Pancreas (tissue), 10 donors: ENCODE measurements around the gene MCF2L2. TPM values are rescaled to one million over a fixed set of nuclear protein-coding genes. Genes with fewer than 3 reads are reported as not detected.

Experiments used
- ATAC-seq, 4 donors: fragments of 200-7000 bp; cut with Tn5 transposase; one replicate each; pipeline versions ENCODE4 v1.8.0 to v1.9.1; 2020; ENCODE audit warnings: mild to moderate bottlenecking in 4 of 4, moderate library complexity in 4 of 4
- DNase-seq, 6 donors: peaks; one replicate each; pipeline ENCODE4 v3.0.0-alpha.2; 2020
- FAIRE-seq: peaks from 2 replicates; lab custom pipeline; 2012; peaks lifted over from hg19 to GRCh38; lab: Jason Lieb, UNC
- H3K27ac ChIP-seq, 4 donors: fragments of 200-600 bp; sonication (generic); 1 replicate in 3 of 4; 2 replicates in 1 of 4; pipeline versions ENCODE4 v1.5.0 to v1.8.0; 2020
- H3K27me3 ChIP-seq, 4 donors: fragments of 200-600 bp; one replicate each; pipeline ENCODE4 v1.8.0; 2021
- H3K36me3 ChIP-seq, 3 donors: fragments of 200-600 bp; sonication (generic) in 1 of 3; one replicate each; pipeline versions ENCODE4 v1.5.0 to v1.8.0; 2020 to 2021
- H3K4me1 ChIP-seq, 3 donors: fragments of 200-600 bp; one replicate each; pipeline ENCODE4 v1.8.0; 2021
- H3K4me3 ChIP-seq, 4 donors: fragments of 200-600 bp; sonication (generic) in 2 of 4; one replicate each; pipeline versions ENCODE4 v1.5.0 to v1.8.0; 2020 to 2021
- H3K9me3 ChIP-seq, 4 donors: fragments of 200-600 bp; one replicate each; pipeline ENCODE4 v1.8.0; 2021
- CTCF ChIP-seq, 4 donors: fragments of 200-600 bp; sonication (generic) in 3 of 4; IDR thresholded peaks; one replicate each; pipeline versions ENCODE4 v1.5.0 to v1.8.0; 2021; ENCODE audit warnings: antibody characterized with exemption in 4 of 4
- WGBS, 2 donors: extraction: QIAGEN DNeasy Blood & Tissue Kit; methylation state at CpG; one replicate each; pipeline ENCODE4 v1.1.7; 2013; 5-methylcytosine and 5-hydroxymethylcytosine counted together
- intact Hi-C, 3 donors: fragments of 100-400 bp; cut with DNase I; formaldehyde crosslinking; loops; one replicate each; pipeline versions ENCODE4 v1.11.1 to v1.14.2; 2022
- polyA plus RNA-seq, 2 donors: library from polyadenylated mRNA; stranded (reverse); fragments of 200-250 nt; gene quantifications; one replicate each; pipeline ENCODE4 v1.2.3, GENCODE V29; 2013
- total RNA-seq, 6 donors: library from RNA; stranded (reverse); fragmentation: NEBNext Ultra II Directional in 4 of 6; extraction: Animal tissue kit (Norgen Biotek cat#: 25700) in 4 of 6; gene quantifications; one replicate each; pipeline versions ENCODE4 v1.2.1 to v1.2.4, GENCODE V29; 2021 to 2023
- donor health status: healthy with polysubstance abuse.
- donor health status: DM: no; HTN: no; CAD: no; lungs with moderate emphysema.
- donor health status: DM: no; HTN: no; CAD: no.
- donor health status: control.
- donor health status: control.
- donor health status: Bipolar disorder and iron deficiency.
- donor health status: DM: yes; HTN: yes; CAD: no.
- donor health status: DM: no; HTN: no; CAD: no.
- donor health status: DM: no; HTN: no; CAD: no.
- donor health status: DM: yes; HTN: yes; CAD: no.

MCF2L2 gene
- total and polyA plus RNA-seq, 8 donors = 0.54 to 2.0 (median 0.97) TPM

DNA sequence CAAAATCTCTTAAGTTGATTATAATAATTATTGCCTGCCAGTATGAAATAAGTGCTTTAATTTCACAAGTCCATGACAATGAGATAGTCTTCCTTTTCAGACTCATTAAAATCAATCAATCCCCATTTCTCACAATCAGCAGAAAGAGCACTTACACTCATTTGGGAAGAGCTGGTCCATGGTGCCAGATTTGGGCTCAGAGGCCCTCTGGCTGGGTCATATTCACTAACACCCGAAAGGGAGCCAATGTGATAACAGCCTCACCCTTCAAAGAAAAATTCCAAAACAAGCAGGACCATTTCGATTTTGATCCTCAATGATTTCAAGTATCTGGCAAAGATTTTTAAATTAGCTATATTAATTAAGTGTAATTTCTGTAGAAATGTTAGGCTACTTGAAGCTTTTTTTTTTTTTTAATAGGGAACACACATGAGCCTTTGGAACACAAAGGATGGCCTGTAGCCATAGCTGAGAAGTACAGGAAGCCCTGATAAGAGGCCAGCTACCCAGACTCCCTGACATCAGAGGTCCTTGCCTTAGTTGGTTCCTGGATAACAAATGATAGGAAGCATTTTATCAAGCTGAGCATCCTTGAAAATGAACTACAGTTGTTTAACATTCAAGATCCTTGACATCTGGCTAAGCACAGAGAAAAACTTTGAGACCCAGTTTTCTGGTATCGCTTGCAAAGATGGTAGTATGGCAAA, 17.1 kb downstream of the MCF2L2 start:
- no peak for TF ChIP-seq CTCF (IDR thresholded peaks at IDR 0.05)
- DNase-seq (no peak), FAIRE-seq (no peak), ATAC-seq (no peak)
- Histone ChIP-seq H3K27ac (no peak overlapping the region), H3K27me3 (no peaks in the 10 kb centered on the region), H3K4me1 (peaks cover 0 to 9% (median 0%) of the 10 kb centered on the region in 3 donors), H3K36me3 (no peaks in the 10 kb centered on the region), H3K9me3 (no peaks in the 10 kb centered on the region), H3K4me3 (no peak overlapping the region)
- intact Hi-C loops = no loop called here
- 79 to 84% methylated on average over 3 of the region's 3 CpGs for WGBS, 2 donors

DNA sequence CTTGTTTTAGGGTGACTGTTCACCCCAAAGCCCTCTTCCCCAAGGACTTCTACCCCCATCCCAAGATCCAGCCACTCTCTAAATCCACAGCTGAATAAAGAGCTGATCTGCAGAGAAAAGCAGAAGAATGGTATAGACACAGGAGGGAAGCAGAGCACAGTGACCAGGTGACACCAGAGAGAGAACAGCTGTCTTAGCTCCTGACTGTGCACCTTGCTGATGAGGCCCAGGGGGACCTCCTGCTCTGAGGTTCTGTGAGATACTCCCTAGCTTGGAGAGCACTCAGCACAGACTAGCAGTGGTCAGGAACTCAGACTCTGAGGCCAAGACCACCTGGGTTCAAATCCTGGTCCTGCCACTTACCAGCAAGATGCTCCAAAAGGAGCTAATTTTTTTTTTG, 17.7 kb downstream of the MCF2L2 start:
- Histone ChIP-seq H3K9me3 (no peaks in the 10 kb centered on the region), H3K27me3 (no peaks in the 10 kb centered on the region), H3K27ac (no peak overlapping the region), H3K36me3 (no peaks in the 10 kb centered on the region), H3K4me3 (no peak overlapping the region), H3K4me1 (peaks cover 0 to 9% (median 0%) of the 10 kb centered on the region in 3 donors)
- intact Hi-C loops = no loop called here
- DNase-seq = no peak
- no peak for FAIRE-seq
- no peak for ATAC-seq
- TF ChIP-seq CTCF (IDR thresholded peaks at IDR 0.05) = no peak

GRCh38 chr3:183410280-183410679, 18.1 kb downstream of the MCF2L2 start:
- TF ChIP-seq CTCF (IDR thresholded peaks at IDR 0.05) = no peak
- H3K27ac ChIP-seq = no peak overlapping the region
- H3K27me3 ChIP-seq = no peaks in the 10 kb centered on the region
- peaks cover 0 to 9% (median 0%) of the 10 kb centered on the region in 3 donors for H3K4me1 ChIP-seq
- no peaks in the 10 kb centered on the region for H3K36me3 ChIP-seq
- no peak for DNase-seq
- no peak for FAIRE-seq
- whole genome bisulfite sequencing, 2 donors = 68 to 73% methylated on average over 5 of the region's 5 CpGs
- intact Hi-C loops = no loop called here
- no peak overlapping the region for H3K4me3 ChIP-seq
- no peak for ATAC-seq
- no peaks in the 10 kb centered on the region for H3K9me3 ChIP-seq

GRCh38 chr3:183409219-183409618, 19.2 kb downstream of the MCF2L2 start:
- Histone ChIP-seq H3K4me3 (no peak overlapping the region), H3K9me3 (no peaks in the 10 kb centered on the region), H3K36me3 (no peaks in the 10 kb centered on the region), H3K4me1 (peaks cover 0 to 9% (median 0%) of the 10 kb centered on the region in 3 donors), H3K27ac (no peak overlapping the region), H3K27me3 (no peaks in the 10 kb centered on the region)
- FAIRE-seq = no peak
- TF ChIP-seq CTCF (IDR thresholded peaks at IDR 0.05) = no peak
- intact Hi-C loops = no loop called here
- no peak for DNase-seq
- WGBS, 2 donors = 52 to 56% methylated on average over 2 of the region's 2 CpGs
- peak in 3 of 4 donors; percentile 61 to 91 (median 77) for ATAC-seq

- 84% methylated on average over 1 of the region's 1 CpG for WGBS, 2 donors
- Histone ChIP-seq H3K36me3 (no peaks in the 10 kb centered on the region), H3K4me3 (no peak overlapping the region), H3K27ac (no peak overlapping the region), H3K27me3 (no peaks in the 10 kb centered on the region), H3K9me3 (no peaks in the 10 kb centered on the region), H3K4me1 (no peaks in the 10 kb centered on the region)
- intact Hi-C loops = no loop called here
- no peak for TF ChIP-seq CTCF (IDR thresholded peaks at IDR 0.05)
- ATAC-seq (no peak), FAIRE-seq (no peak), DNase-seq (no peak)
These were observed 26.7 kb downstream of the MCF2L2 start for GRCh38 chr3:183401678-183402077.
